Stimulated activated CD4-positive, alpha-beta T cell treated with anti-CD3 and anti-CD28 coated beads, TNF-alpha, amount 100 ng/mL, for 24 hours (primary cell): ENCODE results near the gene OR6B2.
A peak's percentile ranks its signal among the peaks of the same experiment; 100 is the strongest.

Experiments used
- DNase-seq, 3 experiments: peaks; one replicate each; pipeline ENCODE4 v3.0.0-alpha.2; 2020; ENCODE audit warnings: low read depth in 3 of 3

Gene OR6B2

DNA sequence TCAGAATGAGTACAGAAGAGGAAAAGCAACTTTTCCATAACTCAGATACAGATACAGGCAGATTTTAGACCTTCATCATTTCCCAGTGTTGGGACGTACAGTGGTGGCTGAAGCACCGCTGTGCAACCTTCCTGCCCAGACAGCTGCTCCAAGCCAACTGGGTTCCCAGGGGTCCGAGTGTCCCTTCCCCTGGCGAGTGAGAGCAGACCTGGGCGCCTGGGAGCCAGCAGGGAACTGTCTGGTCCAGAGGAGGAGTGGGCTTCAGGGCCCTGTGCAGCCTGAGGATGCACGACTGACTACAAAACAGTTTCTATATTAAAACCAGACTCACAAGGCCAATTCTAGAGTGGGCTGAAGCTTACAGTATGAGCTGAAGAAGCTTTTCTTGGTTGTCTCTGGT lies 11.1 kb upstream of the OR6B2 start:
- no peak for DNase-seq

DNA sequence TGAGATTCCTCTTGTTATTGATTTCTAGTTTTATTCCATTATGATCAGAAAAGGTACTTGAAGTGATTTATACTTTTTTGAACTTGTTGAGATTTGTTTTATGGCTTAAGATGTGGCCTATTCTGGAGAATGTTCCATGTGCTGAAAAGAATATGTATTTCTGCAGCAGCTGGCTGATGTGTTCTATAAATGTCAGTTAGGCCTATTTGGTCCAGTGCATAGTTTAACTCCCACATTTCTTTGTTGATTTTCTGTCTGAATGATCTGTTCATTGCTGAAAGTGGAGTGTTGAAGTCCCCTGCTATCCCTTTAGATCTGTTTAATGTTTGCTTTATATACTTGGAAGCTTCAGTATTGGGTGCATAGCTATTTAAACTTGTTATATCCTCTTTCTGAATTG lies 7.1 kb upstream of the OR6B2 start:
- DNase-seq: no peak

DNA sequence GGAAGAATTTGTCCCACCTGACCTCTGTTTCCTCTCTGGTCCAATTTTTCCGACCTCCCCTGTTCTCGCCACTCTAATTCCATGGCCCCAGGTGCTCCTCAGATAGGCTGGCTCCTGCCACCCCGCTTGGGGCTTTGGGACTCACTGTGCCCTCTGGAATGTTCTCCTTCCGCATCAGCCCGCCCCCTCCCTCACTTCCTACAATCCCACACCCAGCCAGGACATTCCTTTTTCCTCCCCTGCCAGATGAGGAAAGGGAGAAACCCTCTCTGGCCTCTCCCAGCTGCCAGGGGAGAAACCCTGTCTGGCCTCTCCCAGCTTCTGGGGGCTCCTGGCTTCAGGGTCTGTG lies 3.1 kb upstream of the OR6B2 start:
- no peak for DNase-seq

DNA sequence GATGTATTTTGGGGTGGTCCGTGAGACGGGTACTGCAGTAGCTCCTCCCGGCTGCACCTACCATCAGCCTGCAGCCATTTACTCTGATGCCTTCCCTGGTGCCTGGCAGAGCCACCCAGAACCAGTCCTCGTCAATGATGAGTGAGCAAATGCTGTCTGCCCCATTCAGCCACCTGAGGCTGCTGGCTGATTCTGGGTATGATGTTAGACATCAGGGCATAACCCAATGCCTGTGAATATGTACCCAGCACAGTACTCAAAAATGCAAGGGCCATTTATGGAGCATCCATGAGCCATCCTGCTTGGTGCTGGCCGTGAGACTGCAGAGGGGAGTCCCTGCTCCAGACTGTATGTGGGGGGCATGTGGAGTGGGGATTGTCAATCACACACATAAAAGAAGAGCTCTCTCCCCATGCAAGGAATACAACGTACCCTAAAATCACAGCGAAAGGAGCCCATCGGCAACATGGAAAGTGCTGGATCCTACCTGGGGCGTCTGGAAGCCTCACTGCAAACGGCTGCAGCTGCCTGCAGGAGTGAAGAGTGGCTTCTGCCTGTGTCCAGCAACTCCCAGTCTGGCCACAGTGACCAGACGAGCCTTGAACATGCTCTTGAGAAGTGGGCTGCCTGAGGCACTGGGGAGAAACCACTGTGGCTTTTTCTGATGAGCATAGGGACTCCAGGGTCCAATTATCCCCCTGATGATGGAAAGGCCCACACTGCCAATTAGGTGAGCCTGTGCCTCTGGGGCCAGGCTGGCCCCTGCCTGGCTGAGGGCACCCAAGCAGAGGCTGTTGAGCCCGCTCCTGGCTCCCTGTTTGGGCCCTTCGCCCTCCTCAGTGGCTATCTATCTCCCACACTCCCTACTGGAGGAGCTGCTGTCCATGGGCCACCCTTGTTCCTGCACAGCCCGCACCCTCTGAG lies 2.4 kb upstream of the OR6B2 start:
- no peak for DNase-seq

DNA sequence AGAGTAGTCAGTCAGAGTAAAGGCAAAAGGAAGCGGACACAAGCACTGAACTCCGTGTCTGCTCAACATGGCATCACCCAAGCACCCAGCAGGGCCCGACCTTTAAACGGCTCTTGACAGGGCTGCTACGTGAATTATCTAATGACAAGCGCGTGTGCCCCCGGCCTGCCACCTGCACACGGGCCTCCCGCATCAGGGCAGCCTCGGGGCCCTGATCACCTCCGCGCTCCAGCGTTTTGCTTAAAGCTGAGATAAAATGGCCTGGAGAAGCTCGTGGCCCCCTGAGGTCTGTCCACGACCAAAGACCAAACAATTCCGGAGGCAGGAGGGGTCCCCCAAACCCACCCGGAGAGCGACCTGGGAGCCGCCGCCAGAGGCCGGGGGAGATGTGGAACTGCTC lies 5.5 kb downstream of the OR6B2 start:
- DNase-seq: peak in 1 of 3 experiments; percentile 10

DNA sequence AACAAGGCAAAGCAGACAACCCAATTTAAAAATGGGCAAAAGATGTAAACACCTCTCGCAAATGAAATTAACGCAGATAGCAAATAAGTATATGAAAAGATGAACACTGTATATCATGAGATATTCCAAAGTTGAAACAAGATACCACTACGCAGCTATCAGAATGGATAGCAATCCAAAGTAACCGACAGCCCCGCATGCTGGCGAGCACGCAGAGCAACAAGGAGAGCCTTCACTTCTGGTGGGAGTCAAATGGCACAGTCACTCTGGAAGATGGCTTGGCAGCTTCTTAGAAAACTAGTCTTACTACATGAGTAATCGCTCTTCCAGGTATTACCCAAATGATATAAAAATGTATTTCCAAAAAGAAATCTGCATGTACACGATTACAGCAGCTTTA lies 6.4 kb downstream of the OR6B2 start:
- no peak for DNase-seq

DNA sequence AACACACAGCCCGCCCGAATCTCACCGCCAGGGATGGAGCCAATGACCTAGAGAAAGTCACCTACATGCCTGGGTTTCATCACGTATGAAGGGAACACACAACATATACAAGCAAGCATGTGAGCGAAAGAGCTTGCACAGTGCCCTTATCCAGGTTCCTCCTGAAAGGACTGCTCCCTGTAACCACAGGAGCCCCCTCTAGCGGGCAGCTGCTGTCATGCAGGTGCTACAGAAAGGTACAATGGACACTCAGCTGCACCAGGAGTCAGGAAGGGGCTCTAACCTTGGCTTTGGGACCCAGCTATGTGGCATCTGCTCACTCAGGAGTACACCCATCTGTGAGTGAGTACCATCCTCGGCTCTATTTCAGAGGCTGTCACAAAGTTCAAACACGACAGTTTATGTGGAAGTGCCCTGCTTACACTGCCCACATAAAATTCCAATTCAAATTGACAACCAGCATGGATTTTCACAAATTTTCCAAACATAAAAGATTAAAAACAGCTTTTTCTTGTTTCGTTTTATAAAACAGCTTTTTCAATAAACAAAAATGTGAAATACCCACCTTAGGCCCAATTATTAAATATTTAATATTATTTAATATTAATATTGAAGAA lies 8.6 kb downstream of the OR6B2 start:
- peak; percentile 32 to 62 (median 42) for DNase-seq

DNA sequence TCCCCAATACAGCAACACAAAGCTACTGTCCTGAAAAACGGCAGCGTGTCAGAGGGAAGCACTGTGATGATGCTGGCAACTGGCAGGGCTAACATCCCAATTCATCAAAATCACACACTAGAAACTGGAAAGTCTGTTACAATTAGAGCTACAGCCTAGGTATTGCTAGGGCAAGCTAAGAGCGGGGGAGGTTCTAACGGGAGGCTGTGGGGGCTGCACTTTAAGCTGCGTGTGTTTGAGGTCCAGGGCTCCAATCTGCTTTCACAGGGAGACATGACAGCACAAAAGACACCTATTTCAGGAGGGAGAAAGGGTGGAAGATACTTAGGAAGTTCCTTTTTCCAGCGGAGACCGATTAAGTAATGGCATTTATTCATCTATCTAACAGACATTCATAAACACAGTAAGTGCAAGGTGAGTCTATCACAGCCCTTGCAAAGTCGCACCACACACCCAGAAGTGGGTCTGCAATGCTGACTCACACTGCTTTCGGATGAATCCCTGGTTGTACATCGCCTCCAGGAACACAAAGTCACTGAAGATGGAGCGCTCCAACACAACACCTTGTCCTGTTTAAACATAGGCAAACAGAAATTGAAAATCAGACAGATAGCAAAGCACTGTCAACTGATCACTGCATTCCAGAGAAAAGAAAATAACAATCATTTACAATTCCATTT lies 12.0 kb downstream of the OR6B2 start:
- no peak for DNase-seq

DNA sequence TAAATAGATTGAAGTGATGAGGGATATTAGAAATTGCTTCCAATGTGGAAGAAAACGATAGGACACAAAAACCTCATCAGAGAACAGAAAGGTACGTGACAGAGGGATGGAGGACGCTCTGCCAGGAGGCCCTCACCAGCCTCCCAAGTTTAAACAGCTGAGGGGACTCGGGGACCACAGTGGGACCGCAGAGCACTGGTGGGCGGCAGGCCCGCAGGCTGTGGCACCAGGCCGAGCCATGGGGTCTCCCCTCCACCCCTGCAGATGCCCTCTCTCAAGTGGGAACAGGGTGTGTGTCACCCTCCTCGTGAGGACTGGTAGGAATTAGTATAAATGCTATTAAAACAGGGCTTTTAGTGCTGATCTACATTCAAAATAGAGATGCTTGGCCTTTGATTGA lies 15.9 kb downstream of the OR6B2 start:
- no peak for DNase-seq

DNA sequence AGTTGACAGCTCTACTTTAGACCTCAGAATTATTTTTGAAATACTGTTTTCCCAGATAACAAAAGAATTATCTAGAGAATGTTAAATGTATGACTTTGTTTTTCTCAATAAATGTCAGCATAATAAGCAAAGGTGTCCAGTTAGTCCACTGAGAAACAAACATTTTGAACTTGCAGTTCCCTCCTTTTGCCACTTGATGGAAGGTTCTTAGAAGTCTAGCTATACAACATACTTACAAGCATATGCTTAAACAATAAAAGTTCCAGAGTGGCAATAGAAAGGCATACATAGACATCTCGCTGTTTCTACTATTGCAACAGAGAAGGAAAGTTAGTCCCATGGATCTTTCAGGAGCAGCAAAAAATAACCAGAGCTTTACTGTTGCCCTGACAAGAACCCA lies 16.9 kb downstream of the OR6B2 start:
- DNase-seq: no peak

DNA sequence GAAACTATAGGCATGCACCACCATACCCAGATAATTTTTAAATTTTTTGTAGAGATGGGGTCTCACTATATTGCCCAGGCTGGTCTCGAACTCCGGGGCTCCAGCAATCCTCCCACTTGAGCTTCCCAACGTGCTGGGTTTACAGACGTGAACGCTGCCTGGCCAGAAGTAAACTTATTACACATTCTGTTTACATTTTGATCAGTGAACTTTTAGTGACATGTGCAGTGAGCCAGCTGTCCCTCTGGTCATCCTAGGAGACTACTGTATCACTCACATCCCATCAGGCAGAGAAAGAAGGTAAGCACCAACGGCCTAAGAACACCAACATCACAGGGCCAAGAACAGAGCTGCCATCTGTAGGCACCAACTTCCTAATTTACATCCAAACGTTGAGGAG lies 27.2 kb downstream of the OR6B2 start:
- no peak for DNase-seq

DNA sequence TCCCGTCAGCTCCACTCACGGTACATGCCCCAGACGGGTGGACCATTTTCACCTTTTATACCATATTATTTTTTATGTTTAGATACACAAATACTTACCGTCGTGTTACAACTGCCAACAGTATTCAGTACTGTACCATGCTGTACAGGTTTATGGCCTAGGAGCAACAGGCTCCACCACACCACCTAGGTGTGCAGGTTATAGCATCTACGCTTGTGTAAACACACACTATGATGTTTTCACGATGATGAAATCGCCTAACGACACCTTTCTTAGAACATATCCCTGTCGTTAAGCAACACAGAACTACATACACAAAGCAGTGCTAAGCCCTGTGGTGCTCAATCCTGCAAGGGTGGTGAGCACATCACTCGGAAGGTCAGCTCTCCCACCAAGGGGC lies 29.6 kb downstream of the OR6B2 start:
- DNase-seq: no peak

DNA sequence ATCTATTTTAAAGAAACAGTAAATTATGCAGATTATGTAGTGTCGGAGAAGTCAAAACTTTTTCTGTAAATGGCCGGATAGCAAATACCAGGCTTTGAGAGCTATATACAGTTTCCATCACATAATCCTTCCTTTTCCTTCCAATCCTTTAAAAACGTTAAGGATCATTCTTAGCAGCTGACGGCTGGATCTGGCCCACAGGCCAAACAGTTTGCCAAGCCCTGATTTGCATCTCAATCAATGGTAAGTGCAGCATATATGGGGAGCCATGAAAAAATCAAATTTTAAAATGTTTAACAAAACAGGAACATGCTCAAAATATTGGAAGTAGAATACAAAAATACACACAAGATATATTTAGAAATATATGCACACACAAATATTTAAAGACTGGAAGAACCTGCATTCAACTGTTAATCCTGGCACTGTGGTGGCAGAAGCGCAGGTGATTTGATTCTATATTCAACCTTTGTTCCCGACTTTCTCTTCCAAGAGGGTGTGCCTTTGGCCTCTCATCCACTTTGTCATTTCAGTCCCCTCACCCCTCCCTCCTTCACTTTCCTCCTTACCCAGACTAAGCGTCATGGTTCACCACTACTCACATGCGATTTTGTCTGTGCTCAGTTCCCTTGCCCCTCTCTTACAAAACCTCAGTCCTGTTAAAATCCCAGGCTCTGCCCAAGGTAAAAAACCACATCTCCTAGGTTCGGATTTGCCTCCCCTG lies 32.4 kb downstream of the OR6B2 start:
- DNase-seq: no peak

DNA sequence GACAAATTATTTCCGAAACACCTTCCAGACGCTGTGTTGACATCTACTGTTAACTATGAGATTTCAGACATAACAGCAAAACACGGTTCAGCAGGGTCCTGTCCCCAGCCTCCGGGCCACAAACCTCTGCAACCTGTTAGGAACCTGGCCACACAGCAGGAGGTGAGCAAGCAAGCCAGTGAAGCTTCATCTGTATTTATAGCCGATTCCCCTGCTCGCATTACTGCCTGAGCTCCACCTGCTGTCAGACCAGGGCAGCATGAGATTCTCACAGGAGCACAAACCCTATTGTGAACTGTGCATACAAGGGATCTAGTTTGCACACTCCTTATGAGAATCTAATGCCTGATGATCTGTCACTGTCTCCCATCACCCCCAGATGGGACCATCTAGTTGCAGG lies 36.1 kb downstream of the OR6B2 start:
- DNase-seq: no peak

DNA sequence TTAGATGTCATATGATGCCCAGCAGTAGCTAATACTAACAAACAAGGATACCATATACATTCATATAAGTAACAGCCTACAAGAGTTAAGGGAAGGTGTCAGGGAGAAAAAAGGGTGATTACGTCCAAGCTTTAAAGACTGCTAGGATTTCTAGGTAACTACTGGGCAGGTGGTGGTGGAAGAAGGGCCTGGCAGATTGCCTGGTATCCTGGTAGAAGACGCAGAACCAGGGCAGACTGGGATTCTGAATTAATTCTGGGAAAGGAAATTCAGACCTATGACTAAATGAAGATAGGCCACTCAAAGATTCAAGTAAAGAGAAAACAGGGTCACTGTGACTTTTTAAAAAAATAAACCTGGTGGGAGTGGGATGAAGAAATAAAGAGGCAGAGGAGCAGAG lies 36.9 kb downstream of the OR6B2 start:
- no peak for DNase-seq

DNA sequence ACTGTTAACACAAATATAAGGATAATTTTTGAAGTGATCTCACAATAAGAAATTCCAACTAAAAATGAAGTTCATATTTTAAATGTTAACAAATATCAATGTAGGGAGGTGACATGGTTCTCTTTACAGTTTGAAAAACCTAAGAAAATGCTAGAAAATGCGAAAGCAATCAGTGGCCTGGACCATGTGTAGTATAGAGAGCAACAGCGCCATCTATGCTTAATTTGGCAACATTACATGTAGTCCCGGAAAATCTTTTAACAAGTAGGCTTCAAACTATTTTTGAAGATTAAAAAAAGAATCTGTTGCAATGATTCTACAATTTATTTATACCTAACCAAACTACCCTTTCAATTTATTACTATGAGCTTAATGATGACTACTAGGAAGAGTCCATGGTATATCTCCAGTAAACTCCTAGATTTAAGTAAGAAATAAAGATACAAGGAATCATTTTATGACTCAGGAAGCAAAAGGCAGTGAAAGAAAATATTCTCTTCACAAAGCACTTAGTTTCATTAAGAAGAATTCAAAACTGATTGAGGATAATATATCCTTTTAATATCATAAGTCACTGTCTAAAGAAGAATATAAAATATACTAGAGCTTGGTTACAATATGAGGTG lies 38.4 kb downstream of the OR6B2 start:
- DNase-seq: no peak

DNA sequence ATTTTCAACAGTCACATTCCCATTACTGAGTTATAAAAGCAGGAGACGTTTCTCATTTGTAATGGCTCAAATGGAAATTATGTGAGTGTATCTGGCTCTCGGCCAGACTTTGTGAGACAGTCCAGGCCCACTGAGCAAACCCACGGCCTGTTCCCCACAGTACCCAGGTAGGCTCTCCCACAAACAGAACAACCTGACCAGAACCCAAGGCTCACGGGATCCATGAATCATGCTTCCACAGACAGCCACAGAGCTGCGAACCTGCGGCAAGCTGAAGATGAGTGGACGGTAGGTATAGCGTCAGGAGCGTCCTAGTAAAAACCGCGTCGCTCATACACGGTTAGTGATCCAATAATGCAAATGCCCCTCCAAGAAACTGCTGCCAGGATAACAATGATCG lies 39.3 kb downstream of the OR6B2 start:
- no peak for DNase-seq

DNA sequence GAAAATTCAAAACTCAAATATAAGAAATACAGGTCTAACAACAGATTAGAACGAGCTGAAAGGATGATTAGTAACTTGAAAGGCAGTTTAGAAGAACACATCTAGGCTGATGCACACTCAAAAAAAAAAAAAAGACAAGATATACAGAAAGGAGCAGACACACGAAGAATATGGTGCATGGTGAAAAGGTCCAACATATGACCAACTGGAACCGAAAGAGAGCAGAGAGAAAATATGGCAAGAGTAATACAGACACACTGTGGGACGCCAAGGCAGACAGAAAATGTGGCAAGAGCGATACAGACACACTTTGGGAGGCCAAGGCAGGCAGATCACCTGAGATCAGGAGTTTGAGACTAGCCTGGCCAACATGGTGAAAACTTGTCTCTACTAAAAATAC lies 44.9 kb downstream of the OR6B2 start:
- no peak for DNase-seq

DNA sequence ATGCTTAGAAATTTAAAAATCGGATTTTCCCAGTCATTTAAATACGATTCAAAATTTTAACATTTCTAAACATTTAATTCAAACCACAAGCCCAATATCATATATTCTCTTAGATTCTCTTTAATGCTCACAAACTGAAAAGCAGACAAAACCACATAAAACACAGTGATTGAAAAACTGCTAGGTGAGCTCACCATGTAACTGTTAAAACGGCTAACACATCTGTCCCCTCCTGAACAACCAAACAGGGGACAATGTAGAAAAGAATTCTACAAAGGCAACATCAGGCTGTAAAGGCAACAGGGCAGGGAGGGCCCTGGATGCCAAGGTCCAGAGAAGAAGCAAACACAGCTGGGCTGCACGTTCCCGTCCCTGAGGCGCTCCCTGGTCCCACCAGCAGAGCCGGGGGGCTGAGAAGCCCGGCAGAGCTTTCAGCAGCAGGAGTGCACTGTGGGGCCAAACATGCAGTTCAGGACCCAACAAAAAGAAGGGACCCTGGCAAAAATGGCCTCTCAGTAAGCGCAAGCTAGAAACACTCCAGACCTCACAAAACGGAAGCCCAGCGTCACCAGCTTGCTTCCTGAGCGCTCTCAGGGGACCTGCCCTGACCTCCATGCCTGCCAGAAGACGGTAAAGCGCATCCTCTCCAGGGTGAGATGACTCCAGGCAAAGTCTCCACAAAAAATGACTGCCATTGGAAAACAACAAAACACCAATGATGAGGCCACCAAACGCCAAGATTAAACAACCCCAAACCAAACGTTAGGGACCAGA lies 45.6 kb downstream of the OR6B2 start:
- no peak for DNase-seq

DNA sequence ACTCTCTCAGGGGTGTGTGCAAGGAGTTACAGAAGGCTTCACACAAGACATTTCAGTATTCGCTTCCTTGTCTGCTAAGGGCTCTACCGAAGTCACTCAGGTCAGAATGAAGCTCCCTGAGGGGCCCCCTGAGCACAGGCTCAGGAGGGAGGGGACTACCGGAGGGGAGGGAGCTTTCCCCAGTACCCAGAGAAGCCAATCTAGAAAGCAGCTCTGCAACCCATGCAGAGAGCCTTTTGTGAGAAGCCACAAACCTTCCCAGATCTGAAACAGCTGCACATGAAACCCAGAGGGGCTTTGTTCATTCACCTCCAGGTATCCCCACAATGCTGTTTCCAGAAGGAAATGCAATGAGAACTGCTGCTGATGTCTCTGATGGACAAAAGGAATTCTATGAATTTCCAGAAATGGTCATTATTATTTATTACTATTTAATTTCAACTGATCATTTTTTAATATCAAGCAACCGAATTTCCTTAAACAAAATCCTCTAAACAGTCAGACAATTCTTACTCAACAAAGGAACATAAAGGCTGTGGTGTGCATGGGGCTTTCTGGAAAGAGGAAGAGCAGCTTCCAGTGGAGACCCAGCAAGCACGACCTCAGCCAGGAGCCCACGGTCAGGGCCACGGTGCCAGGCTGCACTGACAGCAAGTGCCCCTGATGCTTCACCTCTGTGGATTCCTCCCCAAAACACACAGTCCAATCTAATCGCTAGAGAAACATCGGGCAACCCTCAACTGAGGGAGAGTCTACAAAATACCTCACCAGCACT lies 47.0 kb downstream of the OR6B2 start:
- DNase-seq: no peak
